ENCODE measurements around the gene GRB7.
"Not testable (repeated sequence)": the region's sequence is repeated elsewhere in the genome, so short reads cannot be mapped to it uniquely, and the experiment has no call there.

GRB7 gene

GRCh38 chr17:39737760-39738567 is at the start of gene GRB7:
TSS of gene GRB7 (plus strand) at chr17:39737938. CDS start at chr17:39742302, 4,364 bp downstream.
- no peak for DNase-seq (ENCODE audit: low read depth, low spot score)

GRCh38 chr17:39688475-39688835 is 49.3 kb upstream of the GRB7 start:
- DNase-seq (ENCODE audit: low read depth, low spot score) = no peak

GRCh38 chr17:39688945-39689344 is 48.8 kb upstream of the GRB7 start:
- no peak for DNase-seq (ENCODE audit: low read depth, low spot score)

- DNase-seq (ENCODE audit: low read depth, low spot score) = no peak
These were observed 43.1 kb upstream of the GRB7 start for GRCh38 chr17:39694593-39694992.

- DNase-seq (ENCODE audit: low read depth, low spot score) = no peak
These were observed 42.7 kb upstream of the GRB7 start for GRCh38 chr17:39695089-39695474.

- DNase-seq (ENCODE audit: low read depth, low spot score) = no peak
These were observed 41.0 kb upstream of the GRB7 start for GRCh38 chr17:39696731-39697130.

- DNase-seq (ENCODE audit: low read depth, low spot score) = no peak
These were observed 39.8 kb upstream of the GRB7 start for GRCh38 chr17:39697961-39698360.

- not testable (repeated sequence) for DNase-seq (ENCODE audit: low read depth, low spot score)
These were observed 38.5 kb upstream of the GRB7 start for GRCh38 chr17:39699157-39699817.

- peak; percentile 90 for DNase-seq (ENCODE audit: low read depth, low spot score)
These were observed 38.0 kb upstream of the GRB7 start, which contains the start of gene ERBB2 for GRCh38 chr17:39699818-39700147. TSS of gene ERBB2 (plus strand) at chr17:39700064. CDS start at chr17:39700239, 175 bp downstream.

- peak; percentile 65 for DNase-seq (ENCODE audit: low read depth, low spot score)
These were observed 37.4 kb upstream of the GRB7 start for GRCh38 chr17:39700148-39700987.

- no peak for DNase-seq (ENCODE audit: low read depth, low spot score)
These were observed 36.5 kb upstream of the GRB7 start for GRCh38 chr17:39701012-39701783.

GRCh38 chr17:39701784-39702422 is 35.8 kb upstream of the GRB7 start:
- DNase-seq (ENCODE audit: low read depth, low spot score) = no peak

GRCh38 chr17:39702901-39703893 is 34.5 kb upstream of the GRB7 start:
- peak; percentile 32 for DNase-seq (ENCODE audit: low read depth, low spot score)

GRCh38 chr17:39703913-39704312 is 33.8 kb upstream of the GRB7 start:
- DNase-seq (ENCODE audit: low read depth, low spot score) = no peak

- peak; percentile 77 for DNase-seq (ENCODE audit: low read depth, low spot score)
These were observed 32.8 kb upstream of the GRB7 start for GRCh38 chr17:39704821-39705551.

GRCh38 chr17:39705786-39706348 is 31.9 kb upstream of the GRB7 start:
- peak; percentile 18 for DNase-seq (ENCODE audit: low read depth, low spot score)

GRCh38 chr17:39706383-39706782 is 31.4 kb upstream of the GRB7 start:
- DNase-seq (ENCODE audit: low read depth, low spot score) = peak; percentile 23

GRCh38 chr17:39706921-39707337 is 30.8 kb upstream of the GRB7 start:
- DNase-seq (ENCODE audit: low read depth, low spot score) = no peak
